ENCODE data around the gene SLC25A33.

Gene SLC25A33

GRCh38 chr1:9628541-9629444, 89.5 kb downstream of the SLC25A33 start:
- DNase-seq = peak; percentile 31

- peak; percentile 82 for DNase-seq
These were observed 90.4 kb downstream of the SLC25A33 start for GRCh38 chr1:9629445-9630201.

- peak; percentile 17 for DNase-seq
These were observed 91.3 kb downstream of the SLC25A33 start for GRCh38 chr1:9630331-9631111.

- DNase-seq = no peak
These were observed 92.3 kb downstream of the SLC25A33 start for GRCh38 chr1:9631613-9632012.

- no peak for DNase-seq
These were observed 94.2 kb downstream of the SLC25A33 start for GRCh38 chr1:9633493-9633892.

GRCh38 chr1:9634582-9634981, 95.3 kb downstream of the SLC25A33 start:
- no peak for DNase-seq
